Body of pancreas (tissue), 4 donors: ENCODE results near the gene RTN4IP1. TPM values are rescaled to one million over a fixed set of nuclear protein-coding genes. Genes with fewer than 3 reads are reported as not detected.

Experiments
- ATAC-seq: fragments of 150-250 bp; one replicate; pipeline ENCODE4 v1.9.1; 2016
- DNase-seq, 4 donors: peaks; one replicate each; pipeline ENCODE4 v3.0.0-alpha.2; 2019
- H3K27ac ChIP-seq, 4 donors: fragments of 200-600 bp; sonication (generic); 1 replicate in 3 of 4; 2 replicates in 1 of 4; pipeline versions ENCODE4 v1.5.1 to v1.6.1; 2016 to 2019; ENCODE audit warnings: mild to moderate bottlenecking in 1 of 4, mixed read lengths in 1 of 4, moderate library complexity in 1 of 4
- H3K27me3 ChIP-seq, 2 donors: fragments of 200-600 bp; sonication (generic); one replicate each; pipeline ENCODE4 v1.6.0; 2016; ENCODE audit warnings: mild to moderate bottlenecking in 1 of 2
- H3K36me3 ChIP-seq, 2 donors: fragments of 200-600 bp; sonication (generic); replicated peaks in 1 of 2; 2 replicates each; pipeline ENCODE4 v1.5.1; 2016; ENCODE audit warnings: low read depth in 2 of 2; ENCODE audit not compliant: insufficient read depth in 1 of 2
- H3K4me1 ChIP-seq: fragments of 200-600 bp; sonication (generic); one replicate; pipeline ENCODE4 v1.6.0; 2016
- H3K4me3 ChIP-seq, 2 donors: fragments of 200-600 bp; sonication (generic); 1 replicate in 1 of 2; 2 replicates in 1 of 2; pipeline ENCODE4 v1.5.1; 2016 to 2019
- H3K9me3 ChIP-seq, 3 donors: fragments of 200-600 bp; sonication (generic); 1 replicate in 2 of 3; 2 replicates in 1 of 3; pipeline ENCODE4 v1.5.1; 2016
- CTCF ChIP-seq, 7 experiments: fragments of 450-650 bp in 4 of 7; fragments of 200-600 bp in 3 of 7; sonication (generic) in 3 of 7; IDR thresholded peaks; one replicate each; pipeline ENCODE4 v1.5.1; 2016 to 2019; ENCODE audit warnings: antibody characterized with exemption in 7 of 7
- POLR2A ChIP-seq, 3 donors: fragments of 450-650 bp; IDR thresholded peaks; one replicate each; pipeline ENCODE4 v1.6.1; 2016; ENCODE audit warnings: antibody characterized with exemption in 3 of 3, mild to moderate bottlenecking in 2 of 3
- WGBS, 2 donors: methylation state at CpG; one replicate each; pipeline ENCODE4 v1.1.5; 2017; 5-methylcytosine and 5-hydroxymethylcytosine counted together
- intact Hi-C: fragments of 100-400 bp; cut with DNase I; formaldehyde crosslinking; loops from one replicate; pipeline ENCODE4 v1.15.1; 2023
- total RNA-seq, 2 donors: library from RNA; depleted of rRNA; stranded (reverse); fragments of >200 nt; gene quantifications; one replicate each; pipeline ENCODE4 v1.1.0, GENCODE V29; 2016

The RTN4IP1 gene
- total RNA-seq, 2 donors from 2014 or later: 3.6 to 4.0 TPM

GRCh38 chr6:106658469-106658868 is 29.2 kb upstream of the RTN4IP1 start:
- TF ChIP-seq CTCF (IDR thresholded peaks at IDR 0.05) (no peak), POLR2A (IDR thresholded peaks at IDR 0.05) (no peak)
- no peaks in the 10 kb centered on the region for H3K27me3 ChIP-seq
- no peaks in the 10 kb centered on the region for H3K4me1 ChIP-seq
- 97 to 99% methylated on average over 4 of the region's 4 CpGs for WGBS, 2 donors
- H3K4me3 ChIP-seq: no peak overlapping the region
- no peak overlapping the region for H3K27ac ChIP-seq
- peaks cover 0 to 6% of the 10 kb centered on the region in 2 donors for H3K36me3 ChIP-seq
- H3K9me3 ChIP-seq: no peaks in the 10 kb centered on the region
- no peak for DNase-seq
- intact Hi-C loops: no loop called here
- no peak for ATAC-seq

GRCh38 chr6:106648651-106649308 is 19.5 kb upstream of the RTN4IP1 start:
- Histone ChIP-seq H3K36me3 (peaks cover 5 to 15% of the 10 kb centered on the region in 2 donors), H3K27me3 (no peaks in the 10 kb centered on the region), H3K27ac (no peak overlapping the region), H3K4me1 (no peaks in the 10 kb centered on the region), H3K9me3 (no peaks in the 10 kb centered on the region), H3K4me3 (no peak overlapping the region)
- intact Hi-C loops: no loop called here
- DNase-seq: no peak
- no peak for ATAC-seq
- WGBS, 2 donors: 89 to 97% methylated on average over 7 of the region's 7 CpGs
- TF ChIP-seq POLR2A (IDR thresholded peaks at IDR 0.05) (no peak), CTCF (IDR thresholded peaks at IDR 0.05) (no peak)

- TF ChIP-seq CTCF (IDR thresholded peaks at IDR 0.05) (no peak), POLR2A (IDR thresholded peaks at IDR 0.05) (no peak)
- no peaks in the 10 kb centered on the region for H3K27me3 ChIP-seq
- intact Hi-C loops: no loop called here
- WGBS, 2 donors: 94 to 100% methylated on average over 2 of the region's 2 CpGs
- ATAC-seq: no peak
- no peaks in the 10 kb centered on the region for H3K9me3 ChIP-seq
- peaks cover 0 to 10% of the 10 kb centered on the region in 2 donors for H3K36me3 ChIP-seq
- H3K4me1 ChIP-seq: no peaks in the 10 kb centered on the region
- DNase-seq: no peak
- H3K27ac ChIP-seq: no peak overlapping the region
- H3K4me3 ChIP-seq: no peak overlapping the region
These were observed 13.8 kb upstream of the RTN4IP1 start for GRCh38 chr6:106643061-106643460.

GRCh38 chr6:106642476-106642875 is 13.2 kb upstream of the RTN4IP1 start:
- intact Hi-C loops: no loop called here
- no peak for TF ChIP-seq POLR2A (IDR thresholded peaks at IDR 0.05)
- no peak overlapping the region for H3K27ac ChIP-seq
- H3K36me3 ChIP-seq: peaks cover 0 to 10% of the 10 kb centered on the region in 2 donors
- H3K4me1 ChIP-seq: no peaks in the 10 kb centered on the region
- 92 to 97% methylated on average over 4 of the region's 4 CpGs for WGBS, 2 donors
- DNase-seq: no peak
- no peak overlapping the region for H3K4me3 ChIP-seq
- no peaks in the 10 kb centered on the region for H3K9me3 ChIP-seq
- H3K27me3 ChIP-seq: no peaks in the 10 kb centered on the region
- ATAC-seq: no peak

- intact Hi-C loops: no loop called here
- H3K36me3 ChIP-seq: peaks cover 0 to 2% of the 10 kb centered on the region in 2 donors
- 75 to 77% methylated on average over 4 of the region's 4 CpGs for WGBS, 2 donors
- TF ChIP-seq POLR2A (IDR thresholded peaks at IDR 0.05): no peak
- TF ChIP-seq CTCF (IDR thresholded peaks at IDR 0.05): no peak
- DNase-seq (no peak), ATAC-seq (no peak)
- H3K9me3 ChIP-seq: no peaks in the 10 kb centered on the region
- H3K27ac ChIP-seq: no peak overlapping the region
- no peak overlapping the region for H3K4me3 ChIP-seq
- H3K4me1 ChIP-seq: no peaks in the 10 kb centered on the region
- H3K27me3 ChIP-seq: no peaks in the 10 kb centered on the region
These were observed 10.5 kb upstream of the RTN4IP1 start for GRCh38 chr6:106639812-106640211.
